ENCODE measurements around the gene PARD3.
A peak's percentile ranks its signal among the peaks of the same experiment; 100 is the strongest.
"Not testable (repeated sequence)": the region's sequence is repeated elsewhere in the genome, so short reads cannot be mapped to it uniquely, and the experiment has no call there.

Gene PARD3

DNA sequence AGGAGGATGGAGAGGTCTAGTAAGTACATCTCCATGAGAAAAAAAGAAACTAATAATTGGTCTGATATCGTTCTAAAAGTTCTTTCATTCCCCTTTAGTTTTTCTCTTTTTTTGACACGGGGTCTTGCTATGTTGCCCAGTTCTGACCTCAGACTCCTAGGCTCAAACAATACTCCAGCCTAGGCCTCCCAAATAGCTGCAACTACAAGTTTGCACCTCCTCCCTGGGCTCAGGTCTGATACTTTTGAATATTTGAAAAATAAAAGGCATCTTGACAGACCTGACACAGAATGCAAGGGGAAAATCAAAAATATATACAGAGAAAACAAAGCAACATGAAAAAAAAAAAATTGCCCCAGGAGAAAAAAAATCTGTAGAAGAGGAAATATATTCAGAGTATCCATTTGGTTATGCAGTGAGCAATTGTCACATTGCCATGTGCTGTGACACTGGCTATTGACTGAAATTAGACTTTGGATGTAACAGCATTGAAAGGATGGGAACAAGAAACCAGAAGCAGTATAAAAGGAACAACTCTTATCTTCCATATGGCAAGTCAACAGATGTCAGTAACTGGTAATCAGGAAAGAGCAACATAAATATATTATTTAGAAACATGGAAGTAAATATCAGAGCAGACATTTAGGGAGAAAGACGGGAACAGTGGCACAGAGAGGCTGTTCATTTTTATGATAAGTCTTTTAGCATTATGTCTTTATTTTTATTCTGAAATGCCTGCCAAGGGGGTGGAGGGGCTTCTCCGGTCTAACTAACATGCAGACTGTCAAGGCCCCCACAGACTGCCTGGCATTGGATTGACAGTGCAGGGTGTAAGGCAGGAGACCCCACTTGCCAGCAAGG lies 408.4 kb downstream of the PARD3 start:
- DNase-seq: peak; percentile 33

DNA sequence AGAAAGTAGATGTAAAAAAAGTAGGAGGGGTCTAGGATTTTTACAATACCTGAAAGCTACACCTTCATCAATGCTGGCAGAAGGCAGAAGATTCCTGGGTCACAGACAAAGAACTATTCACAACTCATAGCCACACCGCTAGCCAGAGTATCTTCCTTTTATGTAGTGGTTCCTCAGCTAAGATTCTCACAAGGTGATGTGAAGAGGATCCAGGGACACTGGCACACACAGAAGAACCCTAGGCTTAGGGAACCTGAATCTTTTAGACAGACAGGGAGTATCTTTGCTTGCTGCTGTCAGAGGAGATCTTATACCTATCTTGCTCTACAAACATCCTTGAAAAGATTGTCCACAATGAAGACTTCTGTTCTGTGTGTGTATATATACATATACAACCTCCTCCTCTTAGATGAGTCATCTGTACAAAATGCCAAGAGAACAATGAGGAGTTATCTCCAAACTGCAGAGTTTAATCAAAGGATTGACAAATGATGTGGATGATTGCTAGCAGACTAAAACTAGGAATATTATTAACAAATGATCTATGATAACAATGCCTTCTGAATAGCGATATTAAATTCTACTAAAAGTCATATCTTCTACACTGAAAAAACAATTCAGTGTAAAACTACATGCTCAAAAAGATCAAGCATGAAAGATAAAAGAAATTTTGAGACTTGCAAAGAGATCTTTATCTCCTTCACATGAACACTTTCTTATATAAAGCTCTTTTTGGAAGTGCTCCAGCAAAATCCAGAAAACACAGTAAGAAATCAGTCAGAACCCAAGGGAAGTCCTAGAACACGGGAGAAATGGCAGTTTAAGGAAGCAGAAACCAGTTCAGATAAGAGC lies 409.3 kb downstream of the PARD3 start:
- no peak for DNase-seq

DNA sequence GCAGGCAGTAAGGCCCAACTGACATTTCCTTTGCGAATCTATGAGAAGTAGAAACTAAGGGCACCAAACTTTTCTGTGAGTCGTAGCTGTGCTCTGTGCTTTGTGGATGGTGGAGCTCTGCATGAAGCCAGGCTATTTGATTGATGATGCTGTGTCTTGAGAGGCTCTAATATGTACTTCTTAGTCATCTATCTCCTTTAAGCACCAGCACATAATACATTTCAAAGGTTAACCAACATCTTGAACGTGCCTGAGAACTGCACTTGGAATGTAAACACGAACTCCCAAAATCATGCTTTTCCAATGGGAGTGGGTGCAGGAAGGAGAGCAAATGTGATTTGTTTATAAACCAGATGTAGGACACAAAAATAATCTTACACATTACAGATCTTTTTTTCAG lies 411.6 kb downstream of the PARD3 start:
- no peak for DNase-seq

DNA sequence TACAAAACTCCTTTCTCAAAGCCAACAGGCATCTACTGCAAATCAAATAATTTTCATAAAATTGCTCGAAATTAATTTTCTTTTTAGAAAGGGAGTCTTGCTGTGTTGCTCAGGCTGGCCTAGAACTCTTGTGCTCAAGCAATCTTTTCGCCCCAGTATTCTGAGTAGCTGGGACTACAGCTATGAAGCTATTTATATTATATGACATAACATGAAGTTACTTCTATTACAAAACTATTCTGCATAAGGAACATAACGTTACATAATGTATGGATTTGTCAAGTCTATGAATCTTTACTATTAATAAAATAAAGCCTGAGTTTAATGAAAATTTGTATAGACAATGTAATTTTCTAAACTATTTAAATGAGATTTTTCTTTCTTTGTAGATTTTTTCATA lies 415.0 kb downstream of the PARD3 start:
- no peak for DNase-seq

DNA sequence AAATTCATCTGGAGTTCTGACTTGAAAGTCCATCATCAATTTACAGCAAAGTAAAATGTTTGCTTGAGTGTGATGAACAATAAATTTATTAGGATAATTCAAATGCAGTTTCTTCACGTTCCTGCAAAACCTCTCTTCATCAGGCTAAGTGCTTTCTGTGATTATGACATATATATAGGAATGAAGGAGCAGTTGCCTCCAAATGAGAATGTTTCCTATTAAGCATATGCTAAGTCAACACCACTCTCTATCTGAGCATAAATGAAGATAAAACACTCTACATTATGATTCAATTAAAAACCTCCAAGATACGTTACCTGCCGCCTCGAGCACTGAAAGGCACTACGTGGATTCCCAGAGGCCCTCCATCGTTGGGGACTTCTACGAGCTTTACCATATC lies 416.1 kb downstream of the PARD3 start:
- no peak for DNase-seq

DNA sequence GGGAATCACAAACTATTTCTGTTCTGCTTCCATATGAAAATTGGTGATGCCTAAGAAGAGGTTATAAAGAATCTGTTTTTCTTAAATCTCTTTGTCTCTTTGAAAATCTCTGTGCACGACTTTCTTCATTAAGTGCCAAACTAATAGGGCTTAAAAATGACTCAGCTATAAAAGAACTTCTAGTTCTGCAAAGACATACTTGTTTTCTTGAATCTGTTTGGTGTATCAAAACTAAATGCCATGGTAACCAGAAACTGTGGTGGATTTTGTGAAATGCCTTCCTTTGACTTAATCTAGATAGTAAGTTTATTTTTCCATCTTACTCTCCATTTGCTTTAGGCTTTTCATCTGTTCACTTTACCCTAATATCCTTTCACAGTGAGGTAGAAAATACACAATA lies 417.8 kb downstream of the PARD3 start:
- DNase-seq: no peak

DNA sequence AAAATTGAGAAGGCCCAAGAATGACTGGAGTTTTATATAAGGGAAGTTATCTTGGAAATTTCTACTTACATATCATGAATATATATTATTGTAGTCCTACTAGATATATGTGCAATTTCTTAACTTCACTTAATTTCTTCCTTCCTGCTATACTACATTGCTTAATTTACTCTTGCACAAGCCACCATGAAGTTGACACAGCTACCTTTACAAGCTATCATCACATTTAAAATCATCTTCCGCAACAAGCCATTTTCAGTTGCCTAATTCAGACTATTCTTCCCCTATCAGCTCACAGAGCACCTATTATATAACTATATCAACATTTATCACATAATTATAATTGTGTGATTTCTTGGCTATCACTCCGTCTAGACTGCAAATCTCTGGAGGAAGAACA lies 418.4 kb downstream of the PARD3 start:
- DNase-seq: no peak

DNA sequence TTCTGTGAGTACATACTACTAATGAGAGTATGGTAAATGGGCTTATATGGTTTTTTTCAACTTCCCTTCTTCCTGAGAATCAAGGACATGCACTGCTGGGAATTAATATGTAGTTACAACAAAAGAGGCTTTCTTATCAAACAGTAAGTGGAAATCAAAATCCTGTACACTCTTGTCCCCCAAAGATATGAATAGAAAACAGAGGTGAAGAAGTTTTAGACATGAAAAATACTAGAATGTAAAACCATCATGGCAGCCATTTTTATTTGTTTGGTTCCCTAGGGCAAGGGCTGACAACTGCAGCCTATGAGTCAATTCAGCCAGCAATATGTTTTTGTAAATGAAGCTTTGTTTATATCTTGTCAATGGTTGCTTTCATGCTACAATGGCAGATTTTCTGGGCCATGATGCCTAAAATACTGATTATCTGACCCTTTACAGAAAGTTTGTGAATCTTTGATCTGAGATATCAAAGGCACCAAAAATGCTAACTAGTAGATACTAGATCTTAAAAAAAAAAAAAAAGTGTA lies 422.4 kb downstream of the PARD3 start:
- DNase-seq: no peak

DNA sequence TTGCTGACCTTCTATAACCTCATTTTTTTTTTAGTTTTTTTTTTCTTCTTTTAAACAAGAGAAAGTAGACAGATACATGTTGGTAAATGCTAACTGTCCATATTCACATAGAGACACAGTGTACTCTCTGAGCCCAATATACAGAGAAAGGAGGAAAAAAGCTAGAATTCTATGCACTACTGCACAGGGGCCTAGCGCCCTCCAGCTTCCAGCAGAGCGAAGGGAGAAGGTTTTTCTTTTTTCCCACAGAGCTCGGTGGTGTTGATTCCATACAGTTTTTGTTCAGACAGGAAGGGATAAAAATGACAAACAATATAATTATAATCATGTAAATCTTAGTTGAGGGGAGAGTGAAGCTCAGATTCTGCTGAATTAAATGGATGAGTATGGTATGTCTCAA lies 423.9 kb downstream of the PARD3 start:
- DNase-seq: not testable (repeated sequence)

DNA sequence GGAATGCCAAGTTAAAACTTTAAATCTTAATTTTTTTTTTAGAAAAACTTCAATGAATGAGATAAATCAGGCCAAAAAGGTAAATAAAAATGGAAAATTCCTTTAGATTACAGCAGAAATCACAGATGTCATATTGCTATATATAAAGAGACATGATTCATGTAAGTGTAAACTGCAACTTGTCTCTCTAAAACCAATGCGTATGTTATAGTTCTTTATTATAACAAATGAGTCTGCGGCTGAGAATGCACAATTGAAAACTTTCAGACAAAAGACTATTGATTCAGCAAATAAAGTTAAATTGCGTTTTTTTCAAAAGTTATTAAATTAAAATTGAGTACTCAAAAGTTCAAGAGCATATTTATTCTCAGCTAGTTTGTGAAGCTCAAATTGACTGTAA lies 425.3 kb downstream of the PARD3 start:
- DNase-seq: no peak

DNA sequence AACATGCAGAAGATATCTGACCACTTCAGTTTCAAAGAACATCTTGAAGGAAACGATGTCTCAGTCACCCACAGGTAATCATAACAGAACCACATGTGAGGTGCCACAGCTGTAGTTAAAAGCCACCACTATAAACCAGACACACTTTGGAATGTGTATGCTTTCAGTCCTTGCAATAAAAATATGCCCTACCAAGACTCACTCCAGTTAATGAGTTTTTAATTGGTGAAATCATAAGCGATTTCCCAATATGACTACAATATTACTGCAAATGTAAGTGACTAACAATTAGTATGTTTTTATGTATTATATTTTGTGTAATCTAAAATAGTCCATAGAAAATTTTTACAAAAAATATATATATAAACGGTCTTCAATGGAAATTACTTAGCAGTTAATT lies 428.2 kb downstream of the PARD3 start:
- no peak for DNase-seq

DNA sequence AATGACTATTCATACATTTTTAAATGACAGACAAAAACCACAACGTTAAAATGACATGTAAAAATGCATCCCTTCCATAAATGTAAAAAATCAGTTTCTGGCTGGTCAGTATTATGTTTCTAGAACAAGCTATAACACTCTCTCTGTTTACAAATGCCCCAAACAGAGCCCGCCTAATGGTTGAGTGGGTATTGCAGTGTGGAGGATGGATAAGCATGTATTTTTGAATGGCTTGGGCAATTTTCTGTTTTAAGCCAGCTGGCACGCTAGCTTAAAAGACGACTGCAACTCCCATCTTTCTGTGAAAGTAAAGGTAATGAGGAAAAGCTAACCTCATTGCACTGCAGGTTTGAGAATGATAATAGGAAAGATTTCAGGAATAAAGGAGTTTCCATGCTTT lies 430.7 kb downstream of the PARD3 start:
- DNase-seq: no peak

DNA sequence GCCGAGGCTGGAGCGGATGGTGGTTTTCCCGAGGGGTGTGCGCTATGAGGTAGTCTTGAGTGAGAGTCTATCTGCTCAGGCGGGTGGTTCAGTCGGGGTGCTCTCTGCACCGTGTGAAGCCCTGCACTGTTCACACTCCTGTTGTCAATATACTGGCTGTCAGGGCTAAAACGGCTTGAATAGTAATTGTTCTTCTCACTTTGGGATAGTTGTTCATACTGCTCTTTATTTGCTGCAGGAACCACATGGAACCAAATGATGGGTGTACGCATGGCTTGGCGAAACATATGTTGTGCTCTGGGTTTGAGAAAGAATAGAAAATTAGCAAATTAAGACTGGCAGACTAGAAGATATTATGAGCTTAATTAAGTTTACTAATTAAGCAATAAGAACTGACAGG lies 432.5 kb downstream of the PARD3 start:
- no peak for DNase-seq

DNA sequence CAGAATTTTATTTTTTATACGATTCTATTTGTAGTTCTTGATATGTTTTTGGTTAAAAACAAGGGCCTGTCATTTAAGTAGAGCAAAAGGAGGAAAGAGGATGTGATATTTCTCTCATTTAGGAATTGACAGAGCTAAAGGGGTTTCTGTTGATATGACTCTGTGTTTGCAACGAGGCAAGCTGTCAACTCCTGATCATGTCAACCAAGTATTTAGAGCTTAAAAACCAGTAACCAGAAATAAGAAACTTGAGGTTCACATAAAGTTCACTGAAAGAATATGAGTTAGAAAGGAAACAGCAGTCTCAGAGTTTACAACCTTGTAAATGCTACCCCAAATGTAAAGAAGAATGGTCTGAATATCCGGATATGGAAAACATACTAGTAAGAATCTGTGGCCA lies 434.2 kb downstream of the PARD3 start:
- DNase-seq: no peak

DNA sequence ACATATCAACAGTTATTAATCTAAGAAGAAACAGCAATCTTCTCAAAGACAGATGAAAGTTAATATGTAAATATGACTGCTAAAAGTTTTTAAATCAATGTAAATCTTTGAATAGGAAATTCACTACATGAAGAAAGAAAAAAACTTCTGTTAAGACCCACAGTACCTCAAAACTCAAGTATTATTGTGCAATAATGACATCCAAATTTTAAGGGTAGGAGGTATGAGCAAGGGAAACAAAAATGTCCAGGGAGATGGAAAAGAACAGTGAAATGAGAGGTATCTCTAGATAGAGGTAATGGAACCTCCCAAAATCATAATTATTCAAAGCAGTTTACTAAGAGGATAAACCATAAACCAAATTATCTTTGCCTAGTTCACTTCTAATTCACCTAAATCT lies 436.8 kb downstream of the PARD3 start:
- DNase-seq: no peak

DNA sequence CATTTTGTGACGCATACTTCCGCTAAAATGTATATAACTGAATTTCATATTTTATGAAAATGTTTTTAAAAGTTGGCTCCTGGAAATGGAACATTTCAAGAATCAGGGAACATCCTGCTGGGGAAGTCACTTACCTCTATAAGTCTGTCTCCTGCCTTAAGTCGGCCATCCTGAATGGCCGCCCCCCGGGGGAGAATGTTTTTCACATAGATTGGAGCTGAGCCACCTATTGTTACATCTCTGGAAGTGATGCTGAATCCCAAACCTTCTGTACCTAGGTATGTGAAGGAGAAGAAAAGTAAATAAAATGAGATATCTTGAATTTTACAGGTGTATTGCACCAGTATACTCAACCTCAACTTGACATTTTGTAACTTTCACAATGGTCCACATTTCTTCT lies 437.3 kb downstream of the PARD3 start:
- DNase-seq: no peak

DNA sequence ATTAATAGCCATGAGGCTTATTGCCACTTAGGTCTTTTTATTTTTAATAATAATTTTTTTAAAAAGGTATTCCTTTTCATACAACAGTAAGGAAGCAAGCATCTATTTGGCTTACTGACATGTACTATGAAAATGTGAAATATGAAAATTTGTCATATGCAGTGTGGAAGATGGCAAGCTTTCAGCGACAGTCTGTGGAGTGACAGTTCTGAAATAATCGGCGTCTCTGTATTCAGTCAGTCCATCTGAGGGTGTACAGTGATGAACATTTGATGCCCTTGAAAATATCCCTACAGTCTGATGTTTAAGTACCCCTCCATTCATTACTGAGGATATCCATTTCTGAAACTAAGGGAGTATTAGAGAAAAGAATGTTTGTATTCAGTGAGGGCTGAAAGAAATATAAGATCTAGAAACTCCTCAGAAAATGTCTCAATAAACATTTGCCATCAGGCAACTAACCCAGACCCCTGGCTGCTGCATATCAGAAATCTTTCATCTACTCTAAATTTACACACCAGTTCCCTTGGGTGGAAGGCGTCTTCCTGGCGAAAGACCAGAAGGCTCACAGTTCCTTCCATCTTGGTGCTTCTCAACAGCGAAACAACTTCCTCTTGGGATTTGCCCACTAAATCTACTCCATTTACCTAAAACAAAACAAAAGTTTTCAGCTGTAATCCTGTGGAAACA lies 440.6 kb downstream of the PARD3 start:
- no peak for DNase-seq

DNA sequence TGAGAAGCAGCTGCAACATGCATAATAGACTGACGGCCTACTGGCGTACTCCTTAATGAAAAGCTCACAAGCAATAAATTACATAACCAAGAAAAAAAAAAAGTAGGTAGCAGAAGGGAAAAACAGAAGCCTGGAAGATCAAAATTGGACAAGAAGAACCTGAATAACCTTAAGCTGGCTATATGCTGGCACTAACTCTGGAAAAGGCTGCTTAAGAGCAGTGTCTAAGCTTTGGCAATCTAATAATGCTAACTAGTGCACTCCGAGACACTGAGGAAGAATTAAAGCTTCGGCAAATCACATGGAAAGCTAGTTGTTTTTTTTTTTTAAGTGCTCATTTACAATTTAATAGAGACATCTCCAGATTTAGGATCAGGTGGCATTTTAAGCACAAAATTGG lies 441.9 kb downstream of the PARD3 start:
- no peak for DNase-seq

DNA sequence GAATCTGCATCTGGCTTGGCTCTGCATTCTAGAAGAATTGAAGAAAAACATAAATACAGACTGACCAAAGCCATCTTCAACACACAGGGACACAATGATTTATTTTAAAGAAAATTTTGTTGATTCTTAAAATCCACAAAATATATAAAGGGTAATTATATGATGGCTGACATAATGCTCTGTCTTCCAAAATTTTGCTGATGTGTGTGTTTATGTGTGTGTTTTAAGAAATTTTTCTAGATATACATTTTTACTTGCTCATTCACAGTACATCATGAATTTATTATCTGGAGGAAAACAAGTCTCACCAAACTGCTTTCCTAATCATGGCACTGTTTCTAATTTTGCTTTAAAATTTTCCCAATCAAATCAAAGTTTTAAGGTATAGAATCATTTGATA lies 442.6 kb downstream of the PARD3 start:
- DNase-seq: no peak

DNA sequence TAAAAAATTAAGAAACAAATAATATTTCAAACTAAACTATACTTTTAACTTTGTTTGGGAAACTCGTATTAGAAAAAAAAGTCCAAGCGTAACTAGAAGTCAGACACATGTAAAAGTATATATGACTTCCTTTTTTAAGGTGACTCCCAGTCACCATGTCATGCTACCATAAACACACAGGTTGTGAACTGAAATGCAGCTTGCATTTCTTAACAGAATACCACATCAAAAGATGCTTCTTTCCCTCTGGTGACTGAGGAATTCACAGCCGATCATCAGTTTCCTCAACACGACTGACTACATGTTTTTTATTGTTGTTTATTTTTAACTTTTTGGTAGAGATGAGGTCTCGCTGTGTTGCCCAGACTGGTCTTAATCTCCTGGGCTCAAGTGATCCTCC lies 445.0 kb downstream of the PARD3 start:
- DNase-seq: no peak

DNA sequence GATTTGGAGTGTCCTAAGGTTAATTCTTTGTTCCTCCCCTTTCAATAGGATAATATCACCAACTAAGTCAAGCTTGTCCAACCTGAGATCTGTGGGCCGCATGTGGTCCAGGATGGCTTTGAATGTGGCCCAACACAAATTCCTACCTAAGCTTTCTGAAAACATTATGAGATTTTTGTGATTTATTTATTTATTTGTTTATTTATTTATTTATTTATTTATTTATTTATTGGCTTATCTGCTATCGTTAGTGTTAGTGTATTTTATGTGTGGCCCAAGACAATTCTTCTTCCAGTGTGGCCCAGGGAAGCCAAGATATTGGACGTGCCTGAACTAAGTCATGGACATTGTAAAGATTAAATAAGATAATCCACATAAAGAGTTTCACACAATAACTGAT lies 446.0 kb downstream of the PARD3 start:
- no peak for DNase-seq

DNA sequence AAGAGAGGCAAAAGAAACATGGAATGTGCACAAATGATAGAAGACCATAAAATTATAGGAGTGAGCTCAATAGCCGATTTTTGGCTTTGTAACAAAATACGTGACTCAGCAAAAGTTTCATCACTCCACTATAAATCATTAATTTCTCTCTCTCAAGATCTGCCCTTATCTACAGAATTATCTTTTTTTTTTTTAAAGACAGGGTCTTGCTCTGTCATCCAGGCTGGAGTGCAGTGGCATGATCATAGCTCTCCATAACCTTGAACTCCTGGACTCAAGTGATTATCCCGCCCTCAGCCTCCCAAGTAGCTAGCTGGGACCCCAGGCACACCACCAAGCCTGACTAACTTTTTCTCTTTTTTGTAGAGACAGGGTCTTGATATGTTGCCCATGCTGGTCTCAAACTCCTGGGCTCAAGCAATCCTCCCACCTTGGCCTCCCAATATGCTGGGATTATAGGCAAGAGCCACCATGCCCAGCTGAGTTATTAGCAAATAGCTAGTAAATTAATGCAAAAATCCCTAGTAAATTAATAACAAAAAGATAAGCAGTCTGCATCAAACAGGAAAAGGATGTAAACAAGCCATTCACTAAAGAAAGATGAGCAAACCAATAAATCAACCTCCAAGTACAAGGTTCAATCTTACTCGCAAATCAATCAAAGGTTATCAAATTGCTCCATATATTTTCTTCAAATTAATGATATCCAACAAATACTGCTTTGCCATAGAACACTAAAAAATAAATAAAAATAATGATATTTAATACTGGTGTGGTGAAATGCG lies 450.7 kb downstream of the PARD3 start:
- no peak for DNase-seq

DNA sequence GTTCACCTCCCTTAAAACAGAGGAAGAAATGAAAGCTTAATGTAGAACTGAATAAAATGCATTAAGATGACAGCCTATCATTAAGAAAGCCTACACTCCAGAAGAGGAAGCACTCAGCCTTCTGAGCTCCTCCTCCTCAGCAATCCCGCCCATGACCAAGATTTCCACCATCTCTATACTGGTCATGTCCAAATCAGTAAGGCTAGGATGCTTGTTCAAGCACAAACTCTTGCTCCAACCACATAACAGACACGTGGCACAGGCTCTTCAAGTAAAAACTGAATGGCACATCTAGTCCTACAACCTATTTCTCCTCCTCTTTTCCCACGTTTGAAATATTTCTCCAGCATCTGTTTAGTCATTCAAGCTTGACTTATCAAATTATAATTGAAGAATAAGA lies 454.1 kb downstream of the PARD3 start:
- no peak for DNase-seq

All from NCI-H1694 treated with DMSO at 0.1 percent for 48 hours (cell line).